Measurements from ENCODE around the gene PRR22.

DNA sequence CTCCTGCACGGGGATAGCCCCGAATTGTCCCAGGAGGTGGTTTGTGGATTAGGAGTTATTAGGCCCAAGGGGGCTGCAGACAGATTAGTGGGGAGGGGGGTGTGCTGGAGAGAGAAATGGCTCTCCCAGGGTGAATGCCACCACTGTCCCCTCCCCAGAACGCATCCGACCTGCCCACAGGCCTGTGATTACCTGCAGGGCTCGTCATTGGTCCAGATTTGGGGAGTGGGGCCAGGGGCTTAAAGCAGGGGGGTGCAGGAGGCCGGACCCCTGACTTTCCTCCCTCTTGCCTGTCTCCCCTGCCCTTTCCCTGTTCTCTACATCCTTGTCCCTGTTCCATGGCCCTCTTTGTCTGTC lies 21.6 kb upstream of the PRR22 start:
- TF ChIP-seq POLR2A (IDR thresholded peaks at IDR 0.05; ENCODE audit: extremely low read depth, insufficient read length) (no peak), MYC (IDR thresholded peaks at IDR 0.05; ENCODE audit: low read depth, low read length) (no peak)
- TF ChIP-seq, protein P1, sequence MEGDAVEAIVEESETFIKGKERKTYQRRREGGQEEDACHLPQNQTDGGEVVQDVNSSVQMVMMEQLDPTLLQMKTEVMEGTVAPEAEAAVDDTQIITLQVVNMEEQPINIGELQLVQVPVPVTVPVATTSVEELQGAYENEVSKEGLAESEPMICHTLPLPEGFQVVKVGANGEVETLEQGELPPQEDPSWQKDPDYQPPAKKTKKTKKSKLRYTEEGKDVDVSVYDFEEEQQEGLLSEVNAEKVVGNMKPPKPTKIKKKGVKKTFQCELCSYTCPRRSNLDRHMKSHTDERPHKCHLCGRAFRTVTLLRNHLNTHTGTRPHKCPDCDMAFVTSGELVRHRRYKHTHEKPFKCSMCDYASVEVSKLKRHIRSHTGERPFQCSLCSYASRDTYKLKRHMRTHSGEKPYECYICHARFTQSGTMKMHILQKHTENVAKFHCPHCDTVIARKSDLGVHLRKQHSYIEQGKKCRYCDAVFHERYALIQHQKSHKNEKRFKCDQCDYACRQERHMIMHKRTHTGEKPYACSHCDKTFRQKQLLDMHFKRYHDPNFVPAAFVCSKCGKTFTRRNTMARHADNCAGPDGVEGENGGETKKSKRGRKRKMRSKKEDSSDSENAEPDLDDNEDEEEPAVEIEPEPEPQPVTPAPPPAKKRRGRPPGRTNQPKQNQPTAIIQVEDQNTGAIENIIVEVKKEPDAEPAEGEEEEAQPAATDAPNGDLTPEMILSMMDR (IDR thresholded peaks at IDR 0.05; ENCODE audit: low read depth, low read length): no peak
- TF ChIP-seq, protein P2, sequence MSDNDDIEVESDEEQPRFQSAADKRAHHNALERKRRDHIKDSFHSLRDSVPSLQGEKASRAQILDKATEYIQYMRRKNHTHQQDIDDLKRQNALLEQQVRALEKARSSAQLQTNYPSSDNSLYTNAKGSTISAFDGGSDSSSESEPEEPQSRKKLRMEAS (IDR thresholded peaks at IDR 0.05; ENCODE audit: low read depth, low read length): no peak
